GM18508 (cell line): Measurements from ENCODE around the gene POM121L2.

Experiments
- ATAC-seq: cut with Tn5 transposase; IDR thresholded peaks from one replicate; pipeline ENCODE4 v1.9.1; 2021; ENCODE audit warnings: moderate number of reproducible peaks; ENCODE audit not compliant: insufficient read depth, unreplicated experiment

Gene POM121L2

GRCh38 chr6:27312146-27312949, at the start of gene POM121L2:
POM121L2 (minus strand) TSS chr6:27312273; CDS start chr6:27312170, 103 bp downstream.
- ATAC-seq, result no peak

- no peak for ATAC-seq
Measured at GRCh38 chr6:27359231-27359630, 47.2 kb upstream of the POM121L2 start.

DNA sequence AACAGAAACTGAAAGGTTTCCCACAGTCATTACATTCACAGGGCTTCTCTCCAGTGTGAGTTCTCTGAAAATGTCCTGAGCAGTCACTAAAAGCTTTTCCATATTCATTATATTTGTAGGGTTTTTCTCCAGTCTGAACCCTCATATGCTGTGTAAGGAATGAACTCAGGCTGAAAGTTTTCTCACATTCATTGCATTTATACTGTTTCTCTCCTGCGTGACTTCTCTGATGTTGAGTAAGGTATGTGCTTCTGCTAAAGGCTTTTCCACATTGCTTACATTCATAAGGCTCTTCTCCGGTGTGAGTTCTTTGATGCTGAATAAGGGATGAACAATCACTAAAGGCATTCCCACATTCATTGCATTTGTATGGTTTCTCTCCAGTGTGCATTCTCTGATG, 46.7 kb upstream of the POM121L2 start:
- no peak for ATAC-seq

GRCh38 chr6:27352850-27353249, 40.8 kb upstream of the POM121L2 start:
- no peak for ATAC-seq

- ATAC-seq, result no peak
Measured at GRCh38 chr6:27334141-27334540, 22.1 kb upstream of the POM121L2 start.

DNA sequence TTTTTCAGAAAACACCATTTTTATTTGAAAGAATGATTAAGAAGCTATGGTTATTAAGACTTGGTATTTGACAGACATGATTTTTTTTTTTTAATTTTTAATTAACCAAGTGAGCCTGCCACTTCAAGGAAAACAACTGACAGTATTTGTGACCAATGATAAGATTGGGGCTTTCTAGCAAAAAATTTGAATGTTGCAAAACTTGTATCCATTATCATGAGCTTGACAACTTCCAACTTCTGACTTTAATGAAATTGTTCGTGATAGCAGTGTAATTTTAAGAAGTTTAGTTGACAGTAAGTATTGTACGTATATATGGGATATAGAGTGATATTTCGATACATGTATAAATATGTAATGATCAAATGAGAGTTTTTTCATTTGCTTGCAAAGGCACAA, 21.6 kb upstream of the POM121L2 start:
- no peak for ATAC-seq

GRCh38 chr6:27332692-27333641, 20.9 kb upstream of the POM121L2 start:
- no peak for ATAC-seq

DNA sequence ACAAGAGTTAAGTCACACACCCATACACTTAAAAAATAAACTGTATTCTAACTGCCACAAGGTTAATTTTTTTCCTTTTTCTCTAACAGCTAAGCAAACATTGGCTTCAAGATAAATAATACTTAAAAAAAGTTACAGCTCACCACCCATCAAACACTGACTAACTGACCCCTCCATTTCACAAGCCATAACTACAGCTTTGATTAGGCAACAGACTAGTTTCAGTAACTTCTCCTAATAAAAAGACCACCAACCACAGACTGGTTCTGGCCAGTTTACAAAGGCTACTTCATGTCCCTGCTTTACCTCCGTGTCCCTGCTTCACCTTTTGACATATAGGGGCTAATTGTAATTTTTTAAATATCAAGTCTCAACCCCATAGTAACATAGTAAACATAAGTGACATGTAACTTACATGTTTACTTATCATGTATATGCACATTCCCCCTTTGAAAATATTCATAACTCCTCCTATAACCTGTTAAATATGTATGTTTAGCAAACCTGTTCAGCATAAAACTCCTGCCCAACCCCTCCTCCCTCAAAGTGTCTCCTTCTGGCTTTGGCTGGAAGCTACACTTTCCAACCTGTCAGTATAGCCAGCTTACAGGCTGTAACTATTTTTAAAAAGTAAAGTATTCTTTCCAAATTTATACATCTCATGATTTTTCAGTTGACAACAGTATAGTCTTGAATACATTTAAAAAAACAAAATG, 15.1 kb upstream of the POM121L2 start:
- ATAC-seq, result no peak

- ATAC-seq, result no peak
Measured at GRCh38 chr6:27321901-27322300, 9.8 kb upstream of the POM121L2 start.

- ATAC-seq, result no peak
Measured at GRCh38 chr6:27321370-27321769, 9.3 kb upstream of the POM121L2 start.

DNA sequence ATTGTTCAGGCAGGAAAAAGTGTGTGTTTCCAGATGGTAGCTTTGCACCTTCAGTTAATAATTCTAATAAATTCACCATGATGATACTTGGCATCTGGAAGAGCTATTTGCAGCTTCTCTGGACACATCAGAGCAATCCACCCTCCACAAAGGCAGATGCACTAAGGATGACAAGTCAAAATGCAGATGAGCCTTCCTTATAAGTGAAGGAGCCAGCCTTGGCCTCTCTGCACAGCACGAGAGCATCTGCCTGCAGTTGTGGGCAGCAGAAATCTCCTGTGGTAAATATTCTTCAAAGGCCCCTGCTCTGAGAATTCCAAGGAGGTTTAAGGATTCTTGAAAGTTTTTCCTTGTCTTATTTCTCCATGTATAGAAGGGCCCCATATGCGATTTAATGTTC, 6.9 kb upstream of the POM121L2 start:
- ATAC-seq, result no peak

GRCh38 chr6:27314046-27314445, 2.0 kb upstream of the POM121L2 start:
- no peak for ATAC-seq

- no peak for ATAC-seq
Measured at GRCh38 chr6:27312950-27313271, 838 bp upstream of the POM121L2 start.

- ATAC-seq, result no peak
Measured at GRCh38 chr6:27311806-27312145, 297 bp downstream of the POM121L2 start.

DNA sequence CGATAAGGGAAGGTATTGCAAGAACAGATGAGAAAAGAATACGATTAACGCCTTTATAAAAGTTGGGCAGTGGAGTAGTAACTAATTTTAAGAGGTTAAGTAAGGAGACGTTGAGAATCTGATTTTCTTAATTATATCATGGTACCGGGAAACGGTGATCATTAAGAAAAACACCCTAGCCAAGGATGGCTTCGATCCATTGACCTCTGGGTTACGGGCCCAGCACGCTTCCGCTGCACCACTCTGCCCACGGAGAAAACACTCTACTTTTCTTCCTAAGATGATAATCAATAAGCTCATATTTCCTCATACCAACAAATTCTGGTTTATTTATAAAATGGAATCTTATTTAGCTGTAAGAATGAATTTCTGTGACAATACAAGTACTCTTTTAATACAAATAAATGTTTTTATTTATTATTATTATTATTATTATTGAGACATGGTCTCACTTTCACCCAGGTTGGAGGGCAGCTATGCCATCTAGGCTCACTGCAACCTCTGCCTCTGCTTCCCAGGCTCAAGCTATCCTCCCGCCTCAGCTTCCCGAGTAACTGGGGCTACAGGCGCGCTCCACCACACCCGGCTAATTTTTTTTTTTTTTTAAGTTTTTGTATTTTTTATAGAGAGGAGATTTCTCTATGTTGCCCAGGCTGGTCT, 8.3 kb downstream of the POM121L2 start:
- ATAC-seq, result no peak

DNA sequence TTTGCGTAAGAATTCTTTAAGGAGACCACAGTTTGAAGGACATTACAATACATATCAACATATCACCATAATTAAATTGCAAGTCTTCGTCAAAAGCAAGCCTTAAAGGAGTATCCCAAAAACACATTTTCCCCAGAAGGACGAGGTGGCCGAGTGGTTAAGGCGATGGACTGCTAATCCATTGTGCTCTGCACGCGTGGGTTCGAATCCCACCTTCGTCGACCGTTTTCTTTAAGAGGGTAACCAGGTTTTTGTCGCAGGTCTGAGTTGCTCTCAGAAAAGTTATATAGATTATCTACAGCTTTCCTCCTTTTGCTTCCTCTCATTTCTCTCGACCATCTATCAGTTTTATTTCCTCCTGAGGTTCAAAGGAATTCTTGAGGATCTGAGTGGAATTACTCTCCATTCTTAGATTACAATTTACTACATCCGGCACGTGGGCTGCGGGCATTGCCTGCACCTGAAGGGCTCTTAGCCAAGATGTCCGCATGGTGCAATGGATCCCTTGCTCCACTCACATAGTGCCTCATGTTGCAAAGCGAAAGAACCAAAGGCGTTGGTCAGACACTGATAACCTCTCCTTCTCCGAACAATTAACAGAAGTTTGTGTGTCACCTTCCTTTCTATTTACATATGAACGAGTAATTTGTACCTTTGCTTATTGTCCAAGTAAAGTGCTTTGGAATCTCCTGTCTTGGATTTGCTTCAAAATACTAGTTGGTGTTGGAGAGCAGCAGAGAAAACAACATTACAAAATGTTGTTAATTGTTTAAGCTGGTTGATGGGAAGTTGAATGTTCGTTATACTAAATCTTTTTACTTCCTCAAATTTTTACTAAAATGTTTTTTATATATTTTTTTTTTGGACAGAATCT, 14.0 kb downstream of the POM121L2 start:
- ATAC-seq, result no peak

GRCh38 chr6:27297484-27297856, 14.6 kb downstream of the POM121L2 start:
- no peak for ATAC-seq

DNA sequence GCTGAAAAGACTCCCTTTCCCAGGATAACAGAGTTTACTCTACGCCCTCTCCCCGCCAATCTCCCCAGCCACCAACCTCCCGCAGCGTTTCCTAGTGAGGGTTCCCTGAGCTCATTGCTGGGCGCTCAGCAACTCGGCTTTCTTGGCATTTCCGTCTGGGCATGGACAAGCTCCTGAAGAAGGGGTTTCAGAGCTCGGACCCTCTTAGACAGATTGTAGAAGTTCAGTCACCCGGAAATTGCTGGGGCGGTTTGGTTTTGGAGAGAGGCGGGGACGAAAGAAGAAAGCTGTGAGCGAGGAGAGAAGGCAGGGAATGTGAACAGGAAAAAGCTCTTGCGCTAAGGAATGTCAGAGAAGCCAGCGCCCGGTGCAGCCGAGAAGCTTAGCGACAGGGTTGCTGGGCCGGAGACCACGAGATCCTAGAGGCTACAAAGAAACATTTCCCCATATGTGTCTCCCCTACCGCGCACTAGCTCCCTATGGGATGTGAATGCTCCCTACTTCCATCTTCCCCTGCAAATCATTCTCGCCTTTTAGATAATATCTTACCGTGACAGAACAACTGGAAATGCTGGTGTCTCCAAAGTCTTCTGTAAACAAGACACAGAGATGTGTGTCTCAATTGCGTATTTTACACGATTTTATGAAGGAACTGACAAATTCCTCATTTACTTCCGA, 15.8 kb downstream of the POM121L2 start:
- ATAC-seq, result no peak
